Measurements from ENCODE around the gene CREB1.

DNA sequence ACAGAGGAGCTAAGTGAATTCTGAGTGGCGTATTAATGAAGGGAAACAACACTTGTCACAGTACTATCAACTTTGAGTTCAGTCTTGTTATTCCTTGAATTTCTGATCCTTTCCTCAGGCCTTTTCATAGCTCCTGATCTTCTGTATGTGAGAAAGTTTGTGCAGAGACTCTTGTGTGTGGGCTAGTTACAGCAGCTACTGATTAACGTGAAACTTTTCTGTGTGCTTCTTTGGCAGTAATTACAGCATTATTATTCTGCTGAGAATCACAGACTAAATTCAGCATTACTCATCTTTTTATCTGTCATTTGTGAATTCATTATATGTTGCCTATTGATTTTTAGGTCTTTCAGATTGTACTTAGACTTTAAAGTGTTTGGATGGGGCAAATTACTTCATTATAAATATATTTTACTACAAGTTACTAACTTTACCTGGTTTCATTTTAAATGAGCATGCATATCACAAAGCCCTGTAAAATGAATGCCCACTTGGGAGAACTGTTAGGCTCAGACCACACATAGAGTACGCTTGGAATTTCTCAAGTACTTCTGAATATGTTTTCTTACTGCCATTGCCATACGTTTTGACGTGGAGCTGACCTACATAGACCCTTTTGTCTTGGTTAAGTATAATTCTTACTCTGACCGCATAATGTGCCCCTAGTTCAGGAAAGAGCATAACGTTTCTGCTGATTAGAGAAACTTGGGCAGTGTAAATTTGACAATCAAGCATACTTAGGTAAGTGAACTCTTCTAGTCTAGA, 36.2 kb downstream of the CREB1 start:
- TF ChIP-seq, protein P1, sequence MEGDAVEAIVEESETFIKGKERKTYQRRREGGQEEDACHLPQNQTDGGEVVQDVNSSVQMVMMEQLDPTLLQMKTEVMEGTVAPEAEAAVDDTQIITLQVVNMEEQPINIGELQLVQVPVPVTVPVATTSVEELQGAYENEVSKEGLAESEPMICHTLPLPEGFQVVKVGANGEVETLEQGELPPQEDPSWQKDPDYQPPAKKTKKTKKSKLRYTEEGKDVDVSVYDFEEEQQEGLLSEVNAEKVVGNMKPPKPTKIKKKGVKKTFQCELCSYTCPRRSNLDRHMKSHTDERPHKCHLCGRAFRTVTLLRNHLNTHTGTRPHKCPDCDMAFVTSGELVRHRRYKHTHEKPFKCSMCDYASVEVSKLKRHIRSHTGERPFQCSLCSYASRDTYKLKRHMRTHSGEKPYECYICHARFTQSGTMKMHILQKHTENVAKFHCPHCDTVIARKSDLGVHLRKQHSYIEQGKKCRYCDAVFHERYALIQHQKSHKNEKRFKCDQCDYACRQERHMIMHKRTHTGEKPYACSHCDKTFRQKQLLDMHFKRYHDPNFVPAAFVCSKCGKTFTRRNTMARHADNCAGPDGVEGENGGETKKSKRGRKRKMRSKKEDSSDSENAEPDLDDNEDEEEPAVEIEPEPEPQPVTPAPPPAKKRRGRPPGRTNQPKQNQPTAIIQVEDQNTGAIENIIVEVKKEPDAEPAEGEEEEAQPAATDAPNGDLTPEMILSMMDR (IDR thresholded peaks at IDR 0.05) = no peak
- TF ChIP-seq POLR2A (IDR thresholded peaks at IDR 0.05) = no peak
